ENCODE results near the gene PNPLA6.

PNPLA6 gene

GRCh38 chr19:7602240-7602934, 66.9 kb downstream of the PNPLA6 start:
- DNase-seq (ENCODE audit: low read depth), result no peak

DNA sequence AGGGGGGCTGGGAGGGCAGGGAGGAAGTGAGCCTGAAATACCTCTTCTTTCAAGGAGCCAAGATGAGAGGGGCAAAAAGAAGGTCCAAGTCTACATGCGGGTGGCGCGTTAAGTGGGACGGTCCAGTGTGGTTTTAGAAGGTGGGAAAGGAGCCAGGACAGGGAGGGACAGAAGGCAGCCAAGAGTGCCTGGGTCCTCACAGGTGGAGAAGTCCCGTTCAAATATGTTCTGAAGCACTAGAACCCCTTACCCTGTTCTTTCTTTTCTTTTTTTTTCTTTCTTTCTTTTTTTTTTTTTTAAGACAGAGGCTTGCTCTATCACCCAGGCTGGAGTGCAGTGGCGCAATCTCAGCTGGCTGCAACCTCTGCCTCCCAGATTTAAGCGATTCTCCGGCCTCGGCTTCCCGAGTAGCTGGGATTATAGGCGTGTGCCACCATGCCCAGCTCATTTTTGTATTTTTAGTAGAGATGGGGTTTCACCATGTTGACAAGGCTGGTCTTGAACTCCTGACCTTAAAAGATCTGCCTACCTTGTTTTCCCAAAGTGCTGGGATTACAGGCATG, 67.5 kb downstream of the PNPLA6 start:
- no peak for DNase-seq (ENCODE audit: low read depth)

- no peak for DNase-seq (ENCODE audit: low read depth)
Measured at GRCh38 chr19:7603919-7604318, 68.4 kb downstream of the PNPLA6 start.

DNA sequence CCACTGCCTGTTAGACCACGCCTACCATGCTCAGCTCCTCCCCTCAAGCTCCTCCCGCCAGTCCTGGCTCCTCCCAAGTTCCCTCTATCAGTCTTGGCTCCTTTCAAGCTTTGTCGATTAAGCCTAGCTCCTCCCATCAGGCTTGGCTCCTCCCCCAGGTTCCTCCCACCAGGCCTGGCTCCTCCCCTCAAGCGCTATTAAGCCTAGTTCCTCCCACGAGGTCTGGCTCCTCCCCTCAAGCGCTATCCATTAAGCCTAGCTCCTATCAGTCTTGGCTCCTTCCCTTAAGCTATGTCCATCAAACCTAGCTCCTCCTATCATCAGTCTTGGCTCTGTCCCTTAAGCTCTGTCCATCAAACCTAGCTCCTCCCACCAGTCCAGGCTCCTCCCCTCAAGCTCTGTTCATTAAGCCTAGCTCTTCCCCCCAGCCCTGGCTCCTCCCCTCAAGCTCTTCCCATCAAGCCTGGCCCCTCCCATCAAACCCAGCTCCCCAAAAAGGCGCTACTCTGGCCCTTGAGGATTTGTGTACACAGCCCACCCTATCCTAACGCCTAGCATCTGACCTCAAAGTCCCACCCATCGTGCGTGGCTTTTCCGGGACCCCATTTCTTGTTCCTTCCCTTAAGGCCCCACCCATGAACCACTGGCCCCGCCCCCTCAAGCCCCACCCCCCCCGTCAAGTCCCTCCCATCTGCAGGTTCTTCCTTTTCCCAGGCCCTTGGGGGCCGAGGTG, 70.1 kb downstream of the PNPLA6 start:
- DNase-seq (ENCODE audit: low read depth), result no peak

DNA sequence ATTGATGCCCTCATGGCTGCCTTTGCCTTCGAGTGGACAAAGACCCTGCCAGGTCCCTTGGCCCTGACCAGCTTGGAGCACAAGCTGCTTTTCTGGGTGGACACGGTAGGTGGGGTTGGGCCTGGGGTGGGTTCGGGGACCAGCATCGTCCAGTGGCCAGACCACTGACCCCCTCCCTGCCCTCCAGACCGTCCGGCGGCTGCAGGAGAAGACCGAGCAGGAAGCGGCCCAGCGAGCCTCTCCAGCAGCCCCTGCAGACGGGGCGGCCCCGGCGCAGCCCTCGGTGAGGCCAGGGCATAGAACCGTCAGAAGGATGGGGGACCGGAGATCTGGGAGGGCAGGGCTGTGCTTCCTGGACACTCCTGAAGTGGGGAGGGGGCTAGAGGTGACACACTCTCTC, 70.8 kb downstream of the PNPLA6 start:
- no peak for DNase-seq (ENCODE audit: low read depth)

- DNase-seq (ENCODE audit: low read depth), result no peak
Measured at GRCh38 chr19:7607212-7607873, 71.8 kb downstream of the PNPLA6 start.

- no peak for DNase-seq (ENCODE audit: low read depth)
Measured at GRCh38 chr19:7607874-7608560, 72.5 kb downstream of the PNPLA6 start.

DNA sequence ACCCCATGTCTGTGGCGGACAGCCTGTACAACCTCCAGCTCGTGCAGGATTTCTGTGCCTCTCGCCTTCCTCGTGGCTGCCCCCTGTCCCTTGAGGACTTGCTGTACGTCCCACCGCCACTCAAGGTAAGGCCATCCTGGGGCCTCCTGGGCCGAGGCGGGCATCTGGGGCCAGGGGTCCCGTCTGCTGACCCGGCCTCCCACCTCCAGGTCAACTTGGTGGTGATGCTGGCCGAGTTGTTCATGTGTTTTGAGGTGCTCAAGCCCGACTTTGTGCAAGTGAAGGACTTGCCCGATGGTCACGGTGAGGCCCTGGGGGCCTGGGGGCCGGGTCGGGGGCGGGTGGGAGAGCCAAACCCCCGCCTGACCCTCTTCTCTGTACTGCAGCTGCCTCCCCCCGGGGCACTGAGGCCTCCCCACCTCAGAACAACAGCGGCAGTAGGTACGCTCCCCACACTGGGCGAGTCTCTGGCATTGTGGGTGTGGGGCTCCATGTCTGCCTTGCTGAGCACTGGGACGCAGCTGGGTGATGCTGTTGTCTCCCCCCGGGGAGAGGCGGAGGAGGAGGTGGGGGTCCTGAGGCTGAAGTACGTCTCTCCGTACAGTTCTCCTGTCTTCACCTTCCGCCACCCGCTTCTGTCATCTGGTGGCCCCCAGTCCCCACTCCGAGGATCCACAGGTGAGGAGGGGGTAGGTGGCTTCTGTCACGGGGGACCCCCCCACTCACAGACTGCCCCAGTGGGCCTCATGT, 75.1 kb downstream of the PNPLA6 start:
- no peak for DNase-seq (ENCODE audit: low read depth)
